ENCODE data around the gene TMX1. TPM values are rescaled to one million over a fixed set of nuclear protein-coding genes. Genes with fewer than 3 reads are reported as not detected.
"Not testable (repeated sequence)": the region's sequence is repeated elsewhere in the genome, so short reads cannot be mapped to it uniquely, and the experiment has no call there.

TMX1 gene
- total and polyA plus RNA-seq, 2 donors: 19.2 to 48.5 TPM

- not testable (repeated sequence) for H3K27ac ChIP-seq (ENCODE audit: low read depth); H3K4me3 ChIP-seq (ENCODE audit: low read depth, low read length); H3K36me3 ChIP-seq (ENCODE audit: insufficient read depth); DNase-seq (ENCODE audit: extremely low spot score); H3K4me1 ChIP-seq (ENCODE audit: insufficient read depth)
- 97% methylated on average over 1 of the region's 1 CpG for WGBS
These were observed 16.6 kb upstream of the TMX1 start for GRCh38 chr14:51223463-51223862.

GRCh38 chr14:51224551-51224950, 15.5 kb upstream of the TMX1 start:
- Histone ChIP-seq H3K36me3 (ENCODE audit: insufficient read depth) (no peaks in the 10 kb centered on the region), H3K27ac (ENCODE audit: low read depth) (no peak overlapping the region), H3K4me1 (ENCODE audit: insufficient read depth) (no peaks in the 10 kb centered on the region), H3K4me3 (ENCODE audit: low read depth, low read length) (no peak overlapping the region)
- no peak for DNase-seq (ENCODE audit: extremely low spot score)
- WGBS: 98% methylated on average over 1 of the region's 1 CpG

- Histone ChIP-seq H3K27ac (ENCODE audit: low read depth) (no peak overlapping the region), H3K4me1 (ENCODE audit: insufficient read depth) (no peaks in the 10 kb centered on the region), H3K36me3 (ENCODE audit: insufficient read depth) (no peaks in the 10 kb centered on the region), H3K4me3 (ENCODE audit: low read depth, low read length) (no peak overlapping the region)
- WGBS: 48% methylated on average over 2 of the region's 2 CpGs
- no peak for DNase-seq (ENCODE audit: extremely low spot score)
These were observed 14.3 kb upstream of the TMX1 start for GRCh38 chr14:51225751-51226150.

GRCh38 chr14:51228391-51228790, 11.7 kb upstream of the TMX1 start:
- H3K4me3 ChIP-seq (ENCODE audit: low read depth, low read length): no peak overlapping the region
- no peak for DNase-seq (ENCODE audit: extremely low spot score)
- H3K27ac ChIP-seq (ENCODE audit: low read depth): no peak overlapping the region
- no peaks in the 10 kb centered on the region for H3K36me3 ChIP-seq (ENCODE audit: insufficient read depth)
- no peaks in the 10 kb centered on the region for H3K4me1 ChIP-seq (ENCODE audit: insufficient read depth)

DNA sequence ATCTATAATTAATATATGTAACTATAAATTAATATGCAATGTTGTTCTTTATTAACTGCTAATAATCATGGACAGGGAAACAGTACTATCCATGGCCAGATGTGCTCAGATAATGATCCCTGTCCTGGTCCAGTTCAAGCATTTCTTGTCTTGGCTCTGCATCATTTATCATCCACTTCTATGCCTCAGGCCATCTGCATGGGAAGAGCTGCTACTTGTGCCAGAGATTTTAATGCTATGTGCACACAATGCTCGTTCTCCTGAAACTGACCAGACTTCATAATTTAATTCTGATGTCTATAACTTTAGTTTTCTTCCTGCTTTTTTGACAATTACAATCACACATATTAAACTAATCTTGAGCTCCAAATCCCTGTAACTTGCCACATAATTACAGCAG, 11.2 kb upstream of the TMX1 start:
- Histone ChIP-seq H3K4me1 (ENCODE audit: insufficient read depth) (no peaks in the 10 kb centered on the region), H3K27ac (ENCODE audit: low read depth) (no peak overlapping the region), H3K36me3 (ENCODE audit: insufficient read depth) (no peaks in the 10 kb centered on the region), H3K4me3 (ENCODE audit: low read depth, low read length) (no peak overlapping the region)
- WGBS: 31% methylated on average over 1 of the region's 1 CpG
- peak; percentile 26 for DNase-seq (ENCODE audit: extremely low spot score)

DNA sequence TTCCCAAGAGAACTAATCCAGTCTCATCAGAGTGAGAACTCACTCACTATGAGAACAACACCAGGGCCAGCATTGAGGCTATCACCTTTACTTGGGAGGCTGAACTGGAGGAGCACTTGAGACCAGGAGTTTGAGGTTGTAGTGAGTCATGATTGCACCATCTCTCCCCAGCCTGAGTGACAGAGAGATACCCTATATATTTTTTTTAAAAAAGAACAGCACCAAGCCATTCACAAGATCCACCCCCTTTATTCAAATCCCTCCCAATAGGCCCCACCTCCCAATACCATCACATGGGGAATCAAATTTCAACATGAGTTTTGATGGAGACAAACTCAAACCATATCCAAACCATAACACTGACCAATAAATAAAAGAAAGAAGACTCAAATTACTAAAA, 3.7 kb upstream of the TMX1 start:
- DNase-seq (ENCODE audit: extremely low spot score): no peak
- H3K4me3 ChIP-seq (ENCODE audit: low read depth, low read length): no peak overlapping the region
- no peaks in the 10 kb centered on the region for H3K36me3 ChIP-seq (ENCODE audit: insufficient read depth)
- H3K27ac ChIP-seq (ENCODE audit: low read depth): no peak overlapping the region
- H3K4me1 ChIP-seq (ENCODE audit: insufficient read depth): no peaks in the 10 kb centered on the region

DNA sequence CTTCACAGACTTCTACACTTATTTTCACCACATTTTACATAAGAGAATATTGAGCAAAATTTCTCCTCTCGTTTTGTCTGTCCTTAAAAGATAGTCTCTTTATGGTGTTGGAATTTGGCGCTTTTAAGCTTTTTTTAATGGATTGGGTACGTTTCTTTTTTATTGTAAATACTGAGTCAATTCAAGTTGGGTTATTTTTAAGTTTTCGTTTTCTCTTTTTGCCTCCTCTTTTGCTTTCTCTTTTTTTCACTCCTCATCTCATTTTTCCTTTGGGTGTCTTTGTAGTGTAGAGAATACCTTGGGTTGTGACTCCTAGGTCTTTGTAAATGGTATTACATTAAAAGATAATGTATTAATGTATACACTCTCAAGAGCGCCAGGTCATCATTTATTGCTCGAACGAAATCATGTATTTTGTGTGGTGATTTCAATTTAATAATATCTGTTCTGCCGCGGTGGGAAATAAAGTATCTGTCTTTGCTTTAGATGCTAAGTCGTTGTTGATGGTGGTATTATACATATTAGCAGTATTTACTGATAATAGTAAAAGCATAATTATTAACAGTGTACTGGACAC, 845 bp downstream of the TMX1 start:
- WGBS: 14% methylated on average over 10 of the region's 10 CpGs
- Histone ChIP-seq H3K27ac (ENCODE audit: low read depth) (no peak overlapping the region), H3K36me3 (ENCODE audit: insufficient read depth) (no peaks in the 10 kb centered on the region), H3K4me1 (ENCODE audit: insufficient read depth) (no peaks in the 10 kb centered on the region), H3K4me3 (ENCODE audit: low read depth, low read length) (peak overlapping the region; percentile 82)
- DNase-seq (ENCODE audit: extremely low spot score): no peak

DNA sequence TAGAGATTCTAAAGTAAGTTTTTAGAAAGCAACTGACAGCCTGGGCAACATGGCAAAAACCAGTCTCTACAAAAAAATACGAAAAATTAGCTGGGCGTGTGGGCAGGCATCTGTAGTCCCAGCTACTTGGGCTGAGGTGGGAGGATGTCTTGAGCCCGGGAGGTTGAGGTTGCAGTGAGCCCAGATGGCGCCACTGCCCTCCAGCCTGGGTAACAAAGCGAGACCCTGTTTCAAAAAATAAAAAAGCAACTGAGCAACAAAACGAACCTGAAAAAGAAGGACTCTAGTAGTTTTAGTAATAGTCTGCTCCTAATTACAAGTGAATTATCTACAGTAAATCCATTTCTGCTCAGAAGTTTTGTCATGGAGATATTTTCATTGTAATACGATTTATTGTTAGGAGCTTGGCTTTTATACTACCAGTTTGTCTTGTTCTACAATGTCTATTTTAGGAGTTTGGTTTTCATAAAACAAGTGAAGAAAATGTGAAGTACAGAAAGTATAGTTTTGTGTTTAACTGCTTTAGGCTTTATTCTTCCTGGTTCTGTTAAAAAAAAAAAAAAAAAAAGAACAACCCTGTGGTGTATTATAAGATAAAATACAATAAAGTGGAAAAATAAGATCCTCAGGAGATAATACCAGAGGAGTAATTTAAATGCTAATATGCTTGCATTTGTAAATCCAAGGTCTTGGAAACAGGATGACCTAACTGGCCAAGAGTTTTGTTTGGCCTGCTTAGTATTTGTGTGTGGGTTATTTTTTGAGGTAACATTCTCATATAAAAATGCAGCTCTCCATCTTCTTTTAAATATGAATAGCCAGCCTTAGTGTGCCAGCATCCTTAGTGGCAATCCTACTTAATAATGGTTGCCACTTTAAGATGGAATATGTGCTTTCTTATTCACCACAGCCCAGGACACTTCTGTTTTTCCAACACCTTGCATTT, 2.8 kb downstream of the TMX1 start:
- peaks cover 2% of the 10 kb centered on the region for H3K36me3 ChIP-seq (ENCODE audit: insufficient read depth)
- no peak for DNase-seq (ENCODE audit: extremely low spot score)
- no peak overlapping the region for H3K27ac ChIP-seq (ENCODE audit: low read depth)
- no peak overlapping the region for H3K4me3 ChIP-seq (ENCODE audit: low read depth, low read length)
- 66% methylated on average over 7 of the region's 7 CpGs for WGBS
- H3K4me1 ChIP-seq (ENCODE audit: insufficient read depth): no peaks in the 10 kb centered on the region

DNA sequence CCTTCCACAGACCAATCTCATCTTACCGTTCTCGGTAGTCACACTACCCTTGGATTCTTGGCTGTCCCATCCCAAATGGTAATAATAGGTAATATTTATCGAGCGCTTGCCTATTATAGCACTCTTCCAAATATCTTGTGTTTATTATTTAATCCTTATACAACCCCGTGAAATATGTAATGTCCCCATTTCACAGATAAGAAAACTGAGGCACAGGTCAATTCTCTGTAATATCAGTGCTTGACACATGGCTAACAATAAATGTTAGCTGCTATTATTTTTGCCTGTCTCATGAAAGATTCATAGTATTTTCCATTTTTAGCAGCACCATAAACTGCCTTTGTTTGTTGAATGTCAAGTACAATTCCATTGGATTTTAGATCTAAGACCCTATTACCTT, 4.5 kb downstream of the TMX1 start:
- Histone ChIP-seq H3K27ac (ENCODE audit: low read depth) (no peak overlapping the region), H3K4me3 (ENCODE audit: low read depth, low read length) (no peak overlapping the region), H3K36me3 (ENCODE audit: insufficient read depth) (peaks cover 5% of the 10 kb centered on the region), H3K4me1 (ENCODE audit: insufficient read depth) (no peaks in the 10 kb centered on the region)
- WGBS: 97% methylated on average over 5 of the region's 5 CpGs
- DNase-seq (ENCODE audit: extremely low spot score): no peak

DNA sequence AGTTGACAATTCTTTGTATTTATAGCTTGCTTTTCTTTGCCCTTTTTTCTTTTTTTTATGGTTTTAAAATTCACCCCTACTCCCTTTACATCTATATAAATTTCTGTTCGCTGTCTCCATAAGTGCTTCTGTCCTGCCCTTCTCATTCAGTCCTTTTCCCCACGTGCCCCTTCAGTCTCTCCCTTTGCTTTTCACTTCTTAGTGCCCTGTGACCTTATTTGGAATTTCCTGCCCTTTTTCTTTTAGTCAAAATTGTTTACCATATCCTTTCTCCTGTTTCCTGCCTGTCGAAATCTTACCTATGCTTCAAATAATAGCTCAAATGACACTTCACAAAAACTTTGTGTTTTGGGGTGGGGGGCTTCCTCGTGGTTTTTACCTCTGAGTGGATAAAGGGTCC, 6.0 kb downstream of the TMX1 start:
- 60% methylated on average over 4 of the region's 4 CpGs for WGBS
- no peak overlapping the region for H3K4me3 ChIP-seq (ENCODE audit: low read depth, low read length)
- H3K27ac ChIP-seq (ENCODE audit: low read depth): no peak overlapping the region
- DNase-seq (ENCODE audit: extremely low spot score): no peak
- peaks cover 6% of the 10 kb centered on the region for H3K36me3 ChIP-seq (ENCODE audit: insufficient read depth)
- no peaks in the 10 kb centered on the region for H3K4me1 ChIP-seq (ENCODE audit: insufficient read depth)

DNA sequence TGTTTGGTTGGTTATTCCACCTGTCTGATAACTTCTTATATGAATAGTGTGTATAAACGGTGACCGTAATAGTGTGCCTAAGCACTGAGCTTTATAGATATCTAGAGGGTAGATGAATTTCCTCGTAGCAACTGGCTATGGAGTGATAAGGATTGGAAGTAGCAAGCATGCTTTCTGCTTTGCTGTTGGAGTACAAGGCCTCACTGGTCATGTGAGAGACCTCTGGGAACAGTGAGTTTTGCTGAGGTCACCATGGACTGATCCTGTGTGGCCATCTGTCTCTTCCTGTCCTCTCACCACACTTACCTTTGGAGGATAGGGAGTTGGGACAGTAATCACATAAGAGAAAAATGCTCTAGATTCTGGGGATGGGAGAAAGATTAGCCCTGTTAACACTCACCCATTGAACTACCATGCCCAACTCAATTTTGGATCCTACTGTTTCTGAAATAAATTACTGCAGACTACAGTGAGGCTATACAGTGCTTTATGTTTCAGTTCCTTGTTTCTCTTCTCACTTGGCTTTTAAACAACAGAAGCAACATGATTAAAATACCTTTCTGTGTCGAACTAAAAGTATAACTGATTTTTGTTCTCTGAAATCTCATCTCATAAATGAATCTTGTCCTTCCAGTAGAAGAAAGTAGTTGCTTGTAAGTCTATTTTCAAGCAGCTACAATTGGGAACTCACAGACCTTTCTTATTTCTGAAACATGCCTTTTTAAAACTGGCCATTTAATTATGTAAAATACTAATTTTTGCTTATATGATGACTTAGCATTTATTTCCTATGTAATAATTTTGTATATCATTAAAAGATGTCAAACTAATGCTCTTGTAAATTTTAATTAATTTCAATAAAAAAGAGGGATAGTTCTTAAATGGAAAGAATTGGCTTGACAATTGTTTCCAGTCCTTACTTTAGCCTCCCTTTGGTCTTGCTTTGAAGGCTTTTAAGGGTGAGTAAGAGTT, 8.3 kb downstream of the TMX1 start:
- Histone ChIP-seq H3K4me3 (ENCODE audit: low read depth, low read length) (no peak overlapping the region), H3K4me1 (ENCODE audit: insufficient read depth) (no peaks in the 10 kb centered on the region), H3K36me3 (ENCODE audit: insufficient read depth) (peaks cover 8% of the 10 kb centered on the region), H3K27ac (ENCODE audit: low read depth) (no peak overlapping the region)
- 89% methylated on average over 4 of the region's 4 CpGs for WGBS
- DNase-seq (ENCODE audit: extremely low spot score): no peak

DNA sequence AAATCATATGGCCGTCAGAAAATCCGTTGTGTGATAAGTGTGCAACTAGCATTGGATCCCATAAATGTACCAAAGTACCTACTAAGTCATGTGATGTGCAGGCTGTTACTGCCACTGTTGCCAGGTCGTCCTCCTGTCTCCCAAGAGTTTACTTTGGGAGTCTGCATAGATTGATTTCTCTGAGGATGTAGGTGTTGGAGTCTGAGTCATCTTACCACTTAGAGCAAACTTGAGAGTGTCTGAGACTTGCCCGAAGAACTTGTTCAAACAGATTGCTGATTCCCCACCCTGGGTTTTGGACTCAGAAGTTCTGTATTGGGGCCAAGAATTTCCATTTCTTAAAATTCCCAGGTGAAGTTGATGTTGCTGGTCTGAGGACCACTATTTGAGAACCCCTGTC, 11.4 kb downstream of the TMX1 start:
- Histone ChIP-seq H3K4me1 (ENCODE audit: insufficient read depth) (no peaks in the 10 kb centered on the region), H3K27ac (ENCODE audit: low read depth) (no peak overlapping the region), H3K4me3 (ENCODE audit: low read depth, low read length) (no peak overlapping the region), H3K36me3 (ENCODE audit: insufficient read depth) (peaks cover 8% of the 10 kb centered on the region)
- no peak for DNase-seq (ENCODE audit: extremely low spot score)
- WGBS: 85% methylated on average over 4 of the region's 4 CpGs

DNA sequence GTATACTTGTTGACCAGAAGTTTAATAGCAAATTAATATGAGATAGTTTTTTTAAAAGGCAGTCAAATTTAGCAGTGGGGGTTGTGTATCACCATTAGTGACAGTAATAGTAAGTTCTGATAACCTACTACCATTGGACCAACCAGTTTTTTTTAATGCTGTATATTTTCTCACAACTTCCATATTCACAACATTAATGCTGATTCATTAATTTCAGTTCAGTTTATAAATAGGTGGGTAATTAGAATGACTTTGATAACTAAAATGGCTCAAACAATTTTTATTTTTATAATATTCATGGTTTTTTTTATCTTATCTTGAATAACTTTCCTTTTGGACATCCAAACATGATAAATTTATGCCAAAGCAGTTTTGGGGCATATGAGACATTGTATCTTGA, 13.8 kb downstream of the TMX1 start:
- no peaks in the 10 kb centered on the region for H3K4me1 ChIP-seq (ENCODE audit: insufficient read depth)
- no peak for DNase-seq (ENCODE audit: extremely low spot score)
- no peak overlapping the region for H3K4me3 ChIP-seq (ENCODE audit: low read depth, low read length)
- peaks cover 3% of the 10 kb centered on the region for H3K36me3 ChIP-seq (ENCODE audit: insufficient read depth)
- H3K27ac ChIP-seq (ENCODE audit: low read depth): no peak overlapping the region

Data from urinary bladder (tissue), 4 donors.